Osteocyte (in vitro differentiated cells): ENCODE results near the gene IER5. TPM values are rescaled to one million over a fixed set of nuclear protein-coding genes. Genes with fewer than 3 reads are reported as not detected.
"Not testable (repeated sequence)": the region's sequence is repeated elsewhere in the genome, so short reads cannot be mapped to it uniquely, and the experiment has no call there.

Source experiments
- DNase-seq: peaks from one replicate; pipeline ENCODE4 v3.0.0; 2021; ENCODE audit warnings: mixed read lengths; ENCODE audit not compliant: unreplicated experiment; ENCODE audit errors: extremely low spot score
- H3K27ac Mint-ChIP-seq: one replicate; pipeline ENCODE4 v1.8.0; 2021; ENCODE audit warnings: mild to moderate bottlenecking, mixed read lengths; ENCODE audit not compliant: unreplicated experiment
- H3K27me3 Mint-ChIP-seq: one replicate; pipeline ENCODE4 v1.8.0; 2021; ENCODE audit warnings: mixed read lengths; ENCODE audit not compliant: unreplicated experiment
- H3K36me3 Mint-ChIP-seq: one replicate; pipeline ENCODE4 v1.8.0; 2021; ENCODE audit warnings: mixed read lengths; ENCODE audit not compliant: unreplicated experiment
- H3K4me1 Mint-ChIP-seq: one replicate; pipeline ENCODE4 v1.8.0; 2021; ENCODE audit warnings: mixed read lengths; ENCODE audit not compliant: unreplicated experiment
- H3K4me3 Mint-ChIP-seq: one replicate; pipeline ENCODE4 v1.8.0; 2021; ENCODE audit warnings: mild to moderate bottlenecking, moderate library complexity, mixed read lengths; ENCODE audit not compliant: unreplicated experiment
- H3K9me3 Mint-ChIP-seq: one replicate; pipeline ENCODE4 v1.8.0; 2021; ENCODE audit warnings: mixed read lengths; ENCODE audit not compliant: unreplicated experiment
- CTCF ChIP-seq: fragments of 200-600 bp; sonication (generic); IDR thresholded peaks from 2 replicates; pipeline ENCODE4 v1.5.0; 2021; ENCODE audit warnings: antibody characterized with exemption, mild to moderate bottlenecking, moderate library complexity
- total RNA-seq: library from RNA; stranded (reverse); gene quantifications from 2 replicates; pipeline ENCODE4 v1.2.1, GENCODE V29; 2021

IER5 gene
- total RNA-seq, 1 donor from 2014 or later: 29.8 TPM

GRCh38 chr1:181115368-181115684 is 26.8 kb downstream of the IER5 start:
- peaks cover 53% of the 10 kb centered on the region for H3K4me1 Mint-ChIP-seq

GRCh38 chr1:181115971-181116370 is 27.5 kb downstream of the IER5 start:
- not testable (repeated sequence) for H3K4me3 Mint-ChIP-seq, H3K36me3 Mint-ChIP-seq, H3K27ac Mint-ChIP-seq, H3K9me3 Mint-ChIP-seq, DNase-seq, H3K27me3 Mint-ChIP-seq
- H3K4me1 Mint-ChIP-seq: peaks cover 56% of the 10 kb centered on the region

More at GRCh38 chr1:181115368-181115684, 26.8 kb downstream of the IER5 start:
- Mint-ChIP-seq H3K4me3 (no peak overlapping the region), H3K27ac (no peak overlapping the region), H3K9me3 (no peaks in the 10 kb centered on the region), H3K27me3 (no peaks in the 10 kb centered on the region), H3K36me3 (no peaks in the 10 kb centered on the region)
- DNase-seq: no peak
- no peak for TF ChIP-seq CTCF

GRCh38 chr1:181116819-181117390 is 28.4 kb downstream of the IER5 start:
- H3K27me3 Mint-ChIP-seq: no peaks in the 10 kb centered on the region
- no peak overlapping the region for H3K4me3 Mint-ChIP-seq
- no peak for TF ChIP-seq CTCF
- H3K9me3 Mint-ChIP-seq: no peaks in the 10 kb centered on the region
- no peaks in the 10 kb centered on the region for H3K36me3 Mint-ChIP-seq
- no peak for DNase-seq
- H3K27ac Mint-ChIP-seq: peak overlapping the region; percentile 8
- H3K4me1 Mint-ChIP-seq: peaks cover 52% of the 10 kb centered on the region

- no peak for DNase-seq
- Mint-ChIP-seq H3K4me1 (peaks cover 42% of the 10 kb centered on the region), H3K9me3 (no peaks in the 10 kb centered on the region), H3K27me3 (no peaks in the 10 kb centered on the region), H3K4me3 (no peak overlapping the region), H3K27ac (peak overlapping the region; percentile 82), H3K36me3 (no peaks in the 10 kb centered on the region)
- no peak for TF ChIP-seq CTCF
These were observed 29.3 kb downstream of the IER5 start for GRCh38 chr1:181117648-181118449.

- peaks cover 32% of the 10 kb centered on the region for H3K4me1 Mint-ChIP-seq
- no peak for DNase-seq
- no peaks in the 10 kb centered on the region for H3K27me3 Mint-ChIP-seq
- no peak for TF ChIP-seq CTCF
- no peak overlapping the region for H3K4me3 Mint-ChIP-seq
- H3K9me3 Mint-ChIP-seq: no peaks in the 10 kb centered on the region
- peak overlapping the region; percentile 48 for H3K27ac Mint-ChIP-seq
- H3K36me3 Mint-ChIP-seq: no peaks in the 10 kb centered on the region
These were observed 30.8 kb downstream of the IER5 start for GRCh38 chr1:181119093-181119989.
